NB4 (cell line): ENCODE results near the gene CASZ1.

ENCODE experiments used
- DNase-seq: peaks from one replicate; pipeline ENCODE4 v3.0.0; 2010; ENCODE audit warnings: low read depth
- H3K4me3 ChIP-seq: one replicate; pipeline ENCODE4 v1.5.1; 2011; ENCODE audit warnings: mild to moderate bottlenecking, low read depth, low read length, moderate library complexity
- MYC ChIP-seq: IDR thresholded peaks from 2 replicates; pipeline ENCODE4 v1.6.1; 2011; ENCODE audit warnings: low read depth, low read length
- POLR2A ChIP-seq: IDR thresholded peaks from 2 replicates; pipeline ENCODE4 v1.6.1; 2011; ENCODE audit warnings: mild to moderate bottlenecking; ENCODE audit not compliant: insufficient read length; ENCODE audit errors: extremely low read depth
- TF ChIP-seq, protein P1 (sequence below): IDR thresholded peaks from one replicate; pipeline ENCODE4 v1.5.1; 2012; ENCODE audit warnings: low read depth, low read length
- TF ChIP-seq, protein P2 (sequence below): IDR thresholded peaks from 2 replicates; pipeline ENCODE4 v1.6.1; 2011; ENCODE audit warnings: low read depth, low read length

CASZ1 gene

DNA sequence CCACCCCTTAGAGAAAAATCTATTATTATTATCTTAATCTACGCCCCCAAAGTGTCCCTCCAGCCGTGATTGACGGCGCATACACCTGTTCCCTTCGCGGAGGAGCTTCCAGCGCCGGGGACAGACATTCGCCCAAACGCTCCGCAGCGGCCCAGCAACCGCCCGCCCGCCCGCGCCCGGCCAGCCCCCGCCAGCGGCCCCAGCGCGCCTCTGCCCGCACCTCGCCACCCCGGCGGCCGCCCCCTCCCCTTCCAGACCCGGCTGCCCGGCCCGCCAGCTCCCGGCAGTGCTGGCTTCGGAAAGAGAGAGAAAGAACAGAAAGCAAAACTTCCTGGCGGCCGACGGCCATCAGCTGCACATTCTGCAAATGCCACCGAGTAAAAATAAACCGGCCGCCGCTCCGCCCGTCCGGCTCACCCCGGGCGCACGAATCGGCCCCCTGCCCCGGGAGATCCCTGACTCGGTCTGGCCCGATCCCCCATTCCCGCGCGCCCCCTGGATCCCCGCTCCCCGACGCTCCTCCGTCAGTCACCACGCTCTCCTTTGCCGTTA is 1.6 kb downstream of the CASZ1 start:
- peak overlapping the region; percentile 25 for H3K4me3 ChIP-seq
- DNase-seq: peak; percentile 38
- TF ChIP-seq MYC: no peak
- TF ChIP-seq, protein P1, sequence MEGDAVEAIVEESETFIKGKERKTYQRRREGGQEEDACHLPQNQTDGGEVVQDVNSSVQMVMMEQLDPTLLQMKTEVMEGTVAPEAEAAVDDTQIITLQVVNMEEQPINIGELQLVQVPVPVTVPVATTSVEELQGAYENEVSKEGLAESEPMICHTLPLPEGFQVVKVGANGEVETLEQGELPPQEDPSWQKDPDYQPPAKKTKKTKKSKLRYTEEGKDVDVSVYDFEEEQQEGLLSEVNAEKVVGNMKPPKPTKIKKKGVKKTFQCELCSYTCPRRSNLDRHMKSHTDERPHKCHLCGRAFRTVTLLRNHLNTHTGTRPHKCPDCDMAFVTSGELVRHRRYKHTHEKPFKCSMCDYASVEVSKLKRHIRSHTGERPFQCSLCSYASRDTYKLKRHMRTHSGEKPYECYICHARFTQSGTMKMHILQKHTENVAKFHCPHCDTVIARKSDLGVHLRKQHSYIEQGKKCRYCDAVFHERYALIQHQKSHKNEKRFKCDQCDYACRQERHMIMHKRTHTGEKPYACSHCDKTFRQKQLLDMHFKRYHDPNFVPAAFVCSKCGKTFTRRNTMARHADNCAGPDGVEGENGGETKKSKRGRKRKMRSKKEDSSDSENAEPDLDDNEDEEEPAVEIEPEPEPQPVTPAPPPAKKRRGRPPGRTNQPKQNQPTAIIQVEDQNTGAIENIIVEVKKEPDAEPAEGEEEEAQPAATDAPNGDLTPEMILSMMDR: no peak
- no peak for TF ChIP-seq POLR2A
- TF ChIP-seq, protein P2, sequence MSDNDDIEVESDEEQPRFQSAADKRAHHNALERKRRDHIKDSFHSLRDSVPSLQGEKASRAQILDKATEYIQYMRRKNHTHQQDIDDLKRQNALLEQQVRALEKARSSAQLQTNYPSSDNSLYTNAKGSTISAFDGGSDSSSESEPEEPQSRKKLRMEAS: no peak

DNA sequence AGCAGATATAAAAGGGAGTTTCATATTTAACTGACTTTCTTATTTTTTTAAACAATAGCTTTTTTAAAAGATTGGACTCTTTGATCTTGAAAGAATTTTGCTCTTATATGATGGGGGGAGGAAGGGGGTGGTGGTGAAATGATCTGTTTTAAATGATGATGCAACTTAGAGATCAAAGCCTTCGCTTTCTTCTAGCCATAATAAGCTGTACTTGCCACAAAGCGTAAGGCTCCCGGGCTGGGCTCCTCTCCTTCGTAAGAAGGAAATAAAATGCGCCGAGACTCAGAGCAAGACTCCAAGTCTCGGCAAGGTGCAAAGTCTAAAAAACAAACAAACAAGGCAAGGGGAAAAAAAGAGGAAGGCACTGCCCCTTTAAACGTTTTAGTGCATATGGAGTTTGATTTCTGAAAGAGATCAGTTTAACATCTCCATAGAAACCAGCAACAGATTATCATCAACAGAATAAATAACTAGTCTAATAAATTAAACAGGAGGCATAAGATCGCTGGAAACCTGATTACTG is 3.3 kb downstream of the CASZ1 start:
- H3K4me3 ChIP-seq: no peak overlapping the region
- DNase-seq: peak; percentile 74
- TF ChIP-seq MYC (no peak), POLR2A (no peak)
- TF ChIP-seq, protein P1: no peak
- TF ChIP-seq, protein P2: no peak

DNA sequence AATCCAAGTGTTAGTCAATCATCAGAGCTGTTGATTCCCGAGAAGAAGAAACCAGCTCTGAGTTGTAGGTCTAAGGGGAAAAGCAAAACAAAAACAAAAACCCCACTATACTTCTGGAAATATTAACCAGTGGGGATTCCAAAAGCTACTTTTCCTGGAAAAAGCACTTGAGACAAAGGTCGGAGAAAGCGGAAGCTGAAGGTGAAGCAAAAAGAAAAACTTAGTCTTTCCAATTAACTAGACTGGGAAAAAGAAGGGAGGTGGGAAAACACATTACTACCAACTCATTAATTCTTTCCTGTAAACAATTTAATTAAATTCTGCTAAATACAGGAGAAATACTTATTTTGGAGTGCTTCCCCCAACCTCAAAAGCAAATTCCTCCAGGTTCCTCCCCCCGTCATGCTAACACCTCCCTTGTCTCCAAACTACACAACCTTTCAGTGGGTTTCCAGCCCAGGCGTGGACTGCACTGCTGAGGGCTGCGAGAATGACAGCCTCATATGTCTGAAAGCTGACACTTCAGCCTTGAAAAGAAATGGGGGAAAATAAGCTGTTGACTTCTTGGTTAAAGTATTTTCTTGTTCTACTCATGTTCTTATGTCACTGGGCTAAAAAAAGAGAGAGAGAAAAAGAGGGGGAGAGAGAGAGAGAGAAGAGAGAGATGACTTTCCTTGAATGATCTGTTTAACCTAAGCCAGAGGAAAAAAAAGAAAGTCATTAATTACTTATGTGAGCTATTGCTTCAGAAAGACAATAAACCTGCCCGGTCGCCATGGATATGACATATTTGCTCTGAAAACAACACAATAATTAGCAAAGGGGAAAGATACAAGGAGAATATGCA is 5.1 kb downstream of the CASZ1 start:
- TF ChIP-seq POLR2A: no peak
- TF ChIP-seq, protein P2: no peak
- no peak for TF ChIP-seq MYC
- TF ChIP-seq, protein P1: no peak
- no peak for DNase-seq
- H3K4me3 ChIP-seq: no peak overlapping the region

DNA sequence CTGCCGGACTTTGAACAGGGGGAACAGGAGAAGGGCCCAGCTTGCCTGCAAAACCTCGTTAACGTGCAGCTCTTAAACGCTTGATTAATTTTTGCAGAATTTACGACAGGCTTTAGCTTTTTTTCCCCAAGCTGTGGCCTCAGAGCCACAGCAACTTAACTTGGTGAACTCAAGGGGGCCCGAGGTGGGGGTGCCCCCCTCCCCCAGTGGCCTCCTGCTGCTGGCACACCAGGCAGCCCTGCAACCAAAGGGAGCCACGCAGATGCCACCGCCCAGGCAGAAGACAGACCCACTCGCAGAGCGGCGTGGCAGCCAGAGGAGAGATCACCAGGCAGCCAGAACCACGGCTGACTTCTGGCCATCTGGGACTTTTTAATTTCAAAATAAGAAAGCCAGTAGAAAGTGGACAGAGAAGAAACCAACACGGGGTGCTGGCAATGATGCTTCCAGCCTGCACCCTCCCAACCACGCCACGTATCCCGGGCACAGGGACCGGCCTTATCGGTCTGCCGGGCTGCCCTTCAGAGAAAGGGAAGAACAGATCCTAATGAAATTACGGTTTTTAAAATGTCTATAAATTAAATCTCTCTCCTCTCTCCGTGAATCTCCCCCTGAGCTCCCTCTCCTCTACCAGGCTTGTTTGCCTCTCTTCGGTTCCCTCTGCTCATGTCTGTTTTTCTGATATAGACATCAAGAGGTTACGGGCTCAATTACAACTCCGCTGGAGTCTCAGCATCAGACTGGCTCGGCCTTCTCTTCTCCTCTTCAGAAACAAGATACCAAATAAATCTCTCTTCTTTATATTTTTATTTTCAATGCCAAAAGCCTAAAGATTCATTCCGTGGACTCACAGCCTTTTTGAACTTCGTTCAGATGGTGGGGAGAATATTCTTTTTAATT is 6.4 kb downstream of the CASZ1 start:
- no peak for DNase-seq
- H3K4me3 ChIP-seq: no peak overlapping the region
- no peak for TF ChIP-seq POLR2A
- TF ChIP-seq, protein P2: no peak
- TF ChIP-seq MYC: no peak
- TF ChIP-seq, protein P1: no peak

DNA sequence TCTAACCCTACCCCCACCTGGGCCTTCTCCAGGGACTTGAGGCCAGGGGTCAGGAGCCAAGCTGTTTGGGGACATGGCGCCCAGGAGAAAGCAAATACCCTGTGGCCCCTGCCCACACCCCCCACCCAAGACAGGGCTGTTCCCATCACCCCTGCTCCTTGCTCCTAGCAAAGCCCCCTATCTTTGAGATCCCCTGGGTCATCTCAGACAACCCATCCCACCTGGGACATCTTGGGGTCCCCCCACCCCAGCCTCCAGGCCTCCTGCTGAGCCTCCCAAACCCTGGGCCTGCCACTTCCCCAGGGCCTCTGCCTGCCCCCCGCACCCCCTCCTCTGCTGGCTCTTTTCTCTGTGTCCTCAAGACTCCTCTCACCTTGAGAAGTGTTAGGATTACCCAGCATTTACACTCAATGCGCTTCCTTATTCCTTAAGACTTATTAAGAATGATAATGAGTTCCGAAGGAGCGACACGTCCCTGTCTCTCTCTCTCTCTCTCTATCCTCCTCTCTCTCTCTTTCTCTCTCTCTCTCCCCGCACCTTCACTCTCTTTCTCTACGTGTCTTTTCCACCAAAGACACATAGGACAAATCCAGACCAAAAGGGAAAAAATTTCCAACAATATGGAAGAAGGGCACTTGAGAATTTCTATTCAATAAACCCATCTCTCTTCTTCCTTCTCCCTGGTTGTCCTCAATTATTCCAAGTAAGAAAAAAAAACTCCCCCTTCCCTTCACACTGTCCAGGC is 7.2 kb downstream of the CASZ1 start:
- no peak overlapping the region for H3K4me3 ChIP-seq
- DNase-seq: no peak
- TF ChIP-seq, protein P2: no peak
- no peak for TF ChIP-seq POLR2A
- TF ChIP-seq, protein P1: no peak
- TF ChIP-seq MYC: no peak
